Neural progenitor cell (in vitro differentiated cells): ENCODE results near the gene SDHC.
A peak's percentile ranks its signal among the peaks of the same experiment; 100 is the strongest.

Experiments
- EZH2 ChIP-seq: fragments of 200-600 bp; sonication (generic); IDR thresholded peaks from 2 replicates; pipeline ENCODE4 v1.6.1; 2017; ENCODE audit warnings: antibody characterized with exemption, mild to moderate bottlenecking, moderate library complexity
- EZH2phosphoT487 ChIP-seq: fragments of 200-600 bp; sonication (generic); IDR thresholded peaks from 2 replicates; pipeline ENCODE4 v1.6.1; 2017; ENCODE audit warnings: antibody characterized with exemption
- TF ChIP-seq, protein P1 (sequence below): fragments of 200-600 bp; sonication (generic); IDR thresholded peaks from 2 replicates; pipeline ENCODE4 v1.5.1; 2017; ENCODE audit warnings: antibody characterized with exemption, mild to moderate bottlenecking

DNA sequence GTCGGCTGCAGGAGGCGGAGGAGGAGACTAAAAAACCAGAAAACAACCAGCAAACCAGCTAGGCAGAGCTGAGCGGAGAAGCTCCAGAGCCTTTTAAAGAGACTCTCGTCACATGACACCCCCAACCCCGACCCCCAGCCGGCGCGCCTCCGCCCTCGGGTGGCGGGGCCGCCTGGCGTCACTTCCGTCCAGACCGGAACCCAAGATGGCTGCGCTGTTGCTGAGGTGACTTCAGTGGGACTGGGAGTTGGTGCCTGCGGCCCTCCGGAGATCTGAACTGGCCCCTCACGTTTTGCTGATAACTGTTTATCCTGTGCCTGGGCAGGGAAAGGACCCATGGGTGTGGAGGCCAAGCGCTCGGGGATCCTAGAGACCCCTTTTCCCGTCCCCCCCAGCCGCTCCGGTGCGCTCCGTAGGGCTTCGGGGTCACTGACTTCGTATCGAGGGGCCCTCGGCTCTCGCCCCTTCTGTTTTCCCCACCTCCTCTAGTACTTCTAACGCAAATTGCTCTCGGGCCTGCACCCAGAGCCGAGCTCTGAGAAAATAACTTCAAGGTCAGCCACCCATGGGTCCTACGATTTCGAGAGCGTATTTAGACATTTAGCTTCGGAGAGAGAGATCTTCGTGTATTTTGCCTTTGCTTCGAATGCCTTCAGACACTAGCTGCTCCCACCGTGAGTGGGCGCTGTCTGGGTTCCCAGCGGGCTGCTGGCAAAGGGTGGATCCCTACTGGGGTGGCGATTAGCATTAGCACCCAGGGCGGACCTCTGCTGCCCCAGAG, at the start of gene SDHC:
- TF ChIP-seq, protein P1, sequence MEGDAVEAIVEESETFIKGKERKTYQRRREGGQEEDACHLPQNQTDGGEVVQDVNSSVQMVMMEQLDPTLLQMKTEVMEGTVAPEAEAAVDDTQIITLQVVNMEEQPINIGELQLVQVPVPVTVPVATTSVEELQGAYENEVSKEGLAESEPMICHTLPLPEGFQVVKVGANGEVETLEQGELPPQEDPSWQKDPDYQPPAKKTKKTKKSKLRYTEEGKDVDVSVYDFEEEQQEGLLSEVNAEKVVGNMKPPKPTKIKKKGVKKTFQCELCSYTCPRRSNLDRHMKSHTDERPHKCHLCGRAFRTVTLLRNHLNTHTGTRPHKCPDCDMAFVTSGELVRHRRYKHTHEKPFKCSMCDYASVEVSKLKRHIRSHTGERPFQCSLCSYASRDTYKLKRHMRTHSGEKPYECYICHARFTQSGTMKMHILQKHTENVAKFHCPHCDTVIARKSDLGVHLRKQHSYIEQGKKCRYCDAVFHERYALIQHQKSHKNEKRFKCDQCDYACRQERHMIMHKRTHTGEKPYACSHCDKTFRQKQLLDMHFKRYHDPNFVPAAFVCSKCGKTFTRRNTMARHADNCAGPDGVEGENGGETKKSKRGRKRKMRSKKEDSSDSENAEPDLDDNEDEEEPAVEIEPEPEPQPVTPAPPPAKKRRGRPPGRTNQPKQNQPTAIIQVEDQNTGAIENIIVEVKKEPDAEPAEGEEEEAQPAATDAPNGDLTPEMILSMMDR, result peak; percentile 53
- TF ChIP-seq EZH2phosphoT487 (no peak), EZH2 (no peak)
